ENCODE results near the gene TSR1. TPM values are rescaled to one million over a fixed set of nuclear protein-coding genes. Genes with fewer than 3 reads are reported as not detected.

TSR1 gene
- polyA plus RNA-seq (2013, experiment 1 of 2), result 13.1 TPM
- polyA plus RNA-seq (2013, experiment 2 of 2), result 13.0 TPM

DNA sequence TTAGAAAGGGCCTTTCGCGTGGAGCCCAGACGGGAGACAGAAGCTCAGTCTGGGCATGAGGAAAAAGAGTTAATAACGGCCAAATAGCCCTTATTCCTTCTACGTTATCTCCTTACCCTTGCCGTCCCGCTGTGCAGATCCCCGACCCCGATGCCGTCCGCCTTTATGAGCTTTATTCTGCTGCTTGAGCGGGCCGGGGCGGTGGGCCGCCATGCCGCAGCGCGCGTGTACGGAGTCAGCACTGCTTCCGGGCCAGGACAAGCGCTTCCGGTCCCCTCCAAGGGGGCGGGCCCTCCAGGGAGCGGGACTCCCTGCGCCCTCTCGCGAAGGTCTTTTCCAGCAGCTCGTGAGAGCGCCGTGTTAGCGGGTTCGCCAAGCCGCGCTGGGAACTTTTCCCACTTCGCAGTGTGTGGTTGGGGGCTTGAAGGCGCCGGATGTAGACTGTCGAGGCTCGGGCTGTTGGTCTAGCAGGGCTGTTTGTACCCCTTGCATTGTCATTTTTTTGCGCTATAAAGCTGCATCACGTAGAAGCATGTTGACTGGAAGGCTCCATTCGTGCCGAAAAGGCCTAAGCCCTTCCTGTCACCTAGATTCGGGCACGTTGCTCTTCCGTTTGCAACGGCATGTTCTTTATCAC is at the start of gene TSR1:
Gene TSR1, minus strand, starts transcription at position 243 of the 637 bp plus-strand sequence. Its CDS starts 30 bp downstream, at position 213.
- Histone ChIP-seq H2BK12ac (ENCODE audit: low read length) (no peak within 1 kb of the TSS), H2BK120ac (ENCODE audit: low read depth, low read length) (peak within 1 kb of the TSS; percentile 63), H3K18ac (ENCODE audit: low read length) (peak within 1 kb of the TSS; percentile 96), H3K27me3 (ENCODE audit: control insufficient read depth in 3 of 3, insufficient read depth in 3 of 3, low read depth in 1 of 3, low read length in 3 of 3) (no peaks in the 10 kb centered on the region), H4K91ac (ENCODE audit: low read depth, low read length, poor library complexity) (no peak within 1 kb of the TSS), H3K36me3 (replicated peaks in 1 of 2; ENCODE audit: control insufficient read depth in 2 of 2, insufficient read depth in 2 of 2, low read length in 2 of 2) (peaks cover 30 to 50% of the 10 kb centered on the region in 2 donors), H2BK15ac (ENCODE audit: low read length) (no peak within 1 kb of the TSS), H3K9ac (ENCODE audit: low read depth, low read length, poor library complexity) (peak within 1 kb of the TSS; percentile 88), H3K14ac (ENCODE audit: low read length) (peak within 1 kb of the TSS; percentile 84), H2BK5ac (ENCODE audit: low read length) (peak within 1 kb of the TSS; percentile 46), H3K79me1 (ENCODE audit: low read depth, low read length) (peaks cover 11% of the 10 kb centered on the region), H3K4me1 (ENCODE audit: control insufficient read depth in 2 of 2, insufficient read depth in 1 of 2, low read depth in 1 of 2, low read length in 2 of 2) (peaks cover 8 to 15% of the 10 kb centered on the region in 2 donors), H3K4ac (ENCODE audit: low read length) (no peak within 1 kb of the TSS), H3K4me3 (ENCODE audit: low read length in 2 of 2) (peak within 1 kb of the TSS; percentile 90 to 91), H3K23ac (ENCODE audit: low read depth, low read length, poor library complexity) (peak within 1 kb of the TSS; percentile 45), H2AK5ac (ENCODE audit: low read depth, low read length) (peak within 1 kb of the TSS; percentile 89), H3K4me2 (ENCODE audit: insufficient read depth, low read length, poor library complexity, severe bottlenecking) (peak within 1 kb of the TSS; percentile 89), H4K8ac (ENCODE audit: low read depth, low read length) (no peak within 1 kb of the TSS), H3K27ac (replicated peaks; ENCODE audit: low read length) (peak within 1 kb of the TSS; percentile 67), H2AFZ (ENCODE audit: low read length) (peak within 1 kb of the TSS; percentile 84), H3K9me3 (replicated peaks in 1 of 2; ENCODE audit: control insufficient read depth in 2 of 2, insufficient read depth in 1 of 2, low read depth in 1 of 2, low read length in 2 of 2) (no peaks in the 10 kb centered on the region)
- DNase-seq (ENCODE audit: low spot score), result peak; percentile 85
- WGBS, 2 donors (ENCODE audit: extremely low coverage in 2 of 2, insufficient read length in 2 of 2, insufficient replicate concordance in 1 of 2), result no CpG with 5 or more reads among the region's 48 CpGs

DNA sequence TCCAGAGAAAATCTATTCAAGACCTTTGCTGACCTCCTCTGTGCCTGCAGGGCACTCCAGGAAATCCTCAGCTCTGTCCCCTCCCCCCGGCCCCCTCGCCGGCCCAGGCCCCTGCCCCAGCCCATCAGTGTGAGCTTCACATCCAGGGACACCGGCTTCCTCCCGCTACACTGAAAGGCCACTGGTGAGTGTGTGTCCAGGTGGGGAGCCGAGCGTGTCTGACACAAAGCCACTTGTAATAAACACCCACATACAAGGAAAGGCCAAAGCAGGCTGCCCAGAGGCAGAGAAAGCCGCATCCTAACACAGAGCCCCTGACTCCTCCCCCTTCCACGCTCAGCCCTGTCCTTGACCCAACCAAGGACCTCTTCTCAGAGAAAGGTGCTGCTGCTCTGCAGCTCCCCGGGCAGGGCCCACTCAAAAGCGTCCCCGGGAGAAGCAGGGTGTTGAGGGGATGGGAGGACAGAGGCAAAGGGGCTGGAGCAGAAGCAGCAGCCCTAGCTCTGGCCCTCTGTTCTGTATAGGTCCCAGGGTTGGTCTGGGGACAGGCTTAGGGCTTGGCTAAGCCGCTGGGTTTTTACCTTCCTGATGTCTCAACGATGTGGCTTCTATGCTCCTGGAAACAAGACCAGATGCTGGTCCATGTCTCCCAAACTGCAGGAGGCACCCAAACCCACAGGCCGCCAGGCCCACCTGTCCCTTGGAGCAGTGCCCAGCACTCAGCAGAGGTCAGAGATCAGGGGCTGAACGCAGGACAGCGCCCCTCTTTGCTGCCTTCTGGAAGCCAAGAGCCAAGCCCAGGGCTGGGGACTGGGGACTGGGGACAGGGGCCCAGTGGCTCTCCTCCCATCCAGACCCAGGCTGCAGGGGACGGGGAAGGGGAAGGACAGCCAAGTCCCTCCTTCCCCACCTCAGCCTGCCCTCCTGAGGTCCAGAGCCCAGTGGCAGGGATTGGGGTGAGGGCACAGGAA is 49.3 kb upstream of the TSR1 start:
- no CpG with 5 or more reads among the region's 18 CpGs for WGBS, 2 donors (ENCODE audit: extremely low coverage in 2 of 2, insufficient read length in 2 of 2, insufficient replicate concordance in 1 of 2)
- Histone ChIP-seq H3K18ac (ENCODE audit: low read length) (peak overlapping the region; percentile 73), H3K9ac (ENCODE audit: low read depth, low read length, poor library complexity) (no peak overlapping the region), H2BK15ac (ENCODE audit: low read length) (no peak overlapping the region), H3K23ac (ENCODE audit: low read depth, low read length, poor library complexity) (no peak overlapping the region), H4K91ac (ENCODE audit: low read depth, low read length, poor library complexity) (no peak overlapping the region), H3K79me1 (ENCODE audit: low read depth, low read length) (peaks cover 6% of the 10 kb centered on the region), H2BK120ac (ENCODE audit: low read depth, low read length) (no peak overlapping the region), H4K8ac (ENCODE audit: low read depth, low read length) (no peak overlapping the region), H3K4me1 (ENCODE audit: control insufficient read depth in 2 of 2, insufficient read depth in 1 of 2, low read depth in 1 of 2, low read length in 2 of 2) (peaks cover 28 to 33% of the 10 kb centered on the region in 2 donors), H3K36me3 (replicated peaks in 1 of 2; ENCODE audit: control insufficient read depth in 2 of 2, insufficient read depth in 2 of 2, low read length in 2 of 2) (peaks cover 11 to 60% of the 10 kb centered on the region in 2 donors), H2BK5ac (ENCODE audit: low read length) (no peak overlapping the region), H3K27me3 (ENCODE audit: control insufficient read depth in 3 of 3, insufficient read depth in 3 of 3, low read depth in 1 of 3, low read length in 3 of 3) (no peaks in the 10 kb centered on the region), H2AFZ (ENCODE audit: low read length) (peak overlapping the region; percentile 56), H3K4me3 (ENCODE audit: low read length in 2 of 2) (peak overlapping the region in 1 of 2 donors; percentile 15), H2AK5ac (ENCODE audit: low read depth, low read length) (no peak overlapping the region), H3K14ac (ENCODE audit: low read length) (no peak overlapping the region), H3K9me3 (replicated peaks in 1 of 2; ENCODE audit: control insufficient read depth in 2 of 2, insufficient read depth in 1 of 2, low read depth in 1 of 2, low read length in 2 of 2) (no peaks in the 10 kb centered on the region), H2BK12ac (ENCODE audit: low read length) (no peak overlapping the region), H3K4me2 (ENCODE audit: insufficient read depth, low read length, poor library complexity, severe bottlenecking) (no peak overlapping the region), H3K4ac (ENCODE audit: low read length) (no peak overlapping the region), H3K27ac (replicated peaks; ENCODE audit: low read length) (peak overlapping the region; percentile 70)
- DNase-seq (ENCODE audit: low spot score), result no peak

DNA sequence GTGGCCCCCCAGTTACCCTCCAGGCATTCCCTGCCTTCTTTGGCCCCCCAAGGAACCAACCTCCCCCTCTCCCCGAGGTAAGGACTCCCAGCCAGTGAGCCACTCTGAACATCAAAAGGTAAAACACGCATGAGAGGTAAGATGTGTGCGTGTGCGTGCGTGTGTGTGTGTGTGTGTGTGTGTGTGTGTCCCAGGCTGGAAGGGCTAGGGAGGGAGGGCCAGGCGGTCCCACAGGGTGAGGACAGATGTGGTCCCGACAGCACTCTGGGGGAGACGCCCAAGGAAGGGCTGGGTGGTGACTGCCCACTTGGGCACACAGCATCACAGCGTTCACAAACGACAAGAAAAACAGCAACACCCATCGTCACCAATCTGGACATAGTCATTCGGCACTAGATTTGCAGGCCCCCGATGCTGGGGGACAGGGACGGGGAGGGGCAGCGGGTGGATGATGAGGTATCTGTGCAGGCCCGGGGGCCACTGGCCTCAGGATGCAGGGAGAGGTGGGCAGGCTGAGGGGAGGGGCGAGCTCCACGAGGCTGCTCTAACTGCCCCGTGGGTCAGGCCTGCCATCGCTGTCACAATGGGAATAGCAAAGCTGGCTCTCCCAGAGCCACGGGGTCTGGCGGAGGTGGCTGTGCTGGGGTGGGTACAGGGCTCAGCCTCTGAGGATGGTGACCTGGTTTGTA is 48.3 kb upstream of the TSR1 start:
- Histone ChIP-seq H4K91ac (ENCODE audit: low read depth, low read length, poor library complexity) (peak overlapping the region; percentile 75), H3K14ac (ENCODE audit: low read length) (peak overlapping the region; percentile 1), H3K4me1 (ENCODE audit: control insufficient read depth in 2 of 2, insufficient read depth in 1 of 2, low read depth in 1 of 2, low read length in 2 of 2) (peaks cover 25 to 32% of the 10 kb centered on the region in 2 donors), H3K23ac (ENCODE audit: low read depth, low read length, poor library complexity) (peak overlapping the region; percentile 90), H3K4ac (ENCODE audit: low read length) (no peak overlapping the region), H3K9me3 (replicated peaks in 1 of 2; ENCODE audit: control insufficient read depth in 2 of 2, insufficient read depth in 1 of 2, low read depth in 1 of 2, low read length in 2 of 2) (no peaks in the 10 kb centered on the region), H3K18ac (ENCODE audit: low read length) (peak overlapping the region; percentile 89), H3K36me3 (replicated peaks in 1 of 2; ENCODE audit: control insufficient read depth in 2 of 2, insufficient read depth in 2 of 2, low read length in 2 of 2) (peaks cover 15 to 60% of the 10 kb centered on the region in 2 donors), H3K27me3 (ENCODE audit: control insufficient read depth in 3 of 3, insufficient read depth in 3 of 3, low read depth in 1 of 3, low read length in 3 of 3) (no peaks in the 10 kb centered on the region), H3K9ac (ENCODE audit: low read depth, low read length, poor library complexity) (peak overlapping the region; percentile 82), H3K27ac (replicated peaks; ENCODE audit: low read length) (peak overlapping the region; percentile 70), H2BK15ac (ENCODE audit: low read length) (peak overlapping the region; percentile 100), H4K8ac (ENCODE audit: low read depth, low read length) (peak overlapping the region; percentile 88), H2BK5ac (ENCODE audit: low read length) (peak overlapping the region; percentile 4), H2AK5ac (ENCODE audit: low read depth, low read length) (peak overlapping the region; percentile 3), H2BK120ac (ENCODE audit: low read depth, low read length) (no peak overlapping the region), H3K4me2 (ENCODE audit: insufficient read depth, low read length, poor library complexity, severe bottlenecking) (no peak overlapping the region), H3K4me3 (ENCODE audit: low read length in 2 of 2) (no peak overlapping the region), H2AFZ (ENCODE audit: low read length) (peak overlapping the region; percentile 56), H3K79me1 (ENCODE audit: low read depth, low read length) (peaks cover 6% of the 10 kb centered on the region), H2BK12ac (ENCODE audit: low read length) (peak overlapping the region; percentile 63)
- WGBS, 2 donors (ENCODE audit: extremely low coverage in 2 of 2, insufficient read length in 2 of 2, insufficient replicate concordance in 1 of 2), result no CpG with 5 or more reads among the region's 22 CpGs
- no peak for DNase-seq (ENCODE audit: low spot score)
